Jurkat, Clone E6-1 (cell line): Measurements from ENCODE around the gene JMY. TPM values are rescaled to one million over a fixed set of nuclear protein-coding genes. Genes with fewer than 3 reads are reported as not detected.
A peak's percentile ranks its signal among the peaks of the same experiment; 100 is the strongest.

Source experiments
- DNase-seq: peaks from one replicate; pipeline ENCODE4 v3.0.0-alpha.2; 2011; ENCODE audit warnings: low read depth, low spot score
- H3K4me3 ChIP-seq: 2 replicates; pipeline ENCODE4 v1.5.1; 2011; ENCODE audit warnings: mild to moderate bottlenecking, low read length, control low read depth, moderate library complexity
- polyA plus RNA-seq: library from polyadenylated mRNA; unstranded; fragments of >200 nt; gene quantifications from one replicate; pipeline ENCODE4 v1.2.1, GENCODE V29; 2012; ENCODE audit warnings: missing spikeins; ENCODE audit not compliant: insufficient read length, insufficient read depth

Gene JMY, protein sequence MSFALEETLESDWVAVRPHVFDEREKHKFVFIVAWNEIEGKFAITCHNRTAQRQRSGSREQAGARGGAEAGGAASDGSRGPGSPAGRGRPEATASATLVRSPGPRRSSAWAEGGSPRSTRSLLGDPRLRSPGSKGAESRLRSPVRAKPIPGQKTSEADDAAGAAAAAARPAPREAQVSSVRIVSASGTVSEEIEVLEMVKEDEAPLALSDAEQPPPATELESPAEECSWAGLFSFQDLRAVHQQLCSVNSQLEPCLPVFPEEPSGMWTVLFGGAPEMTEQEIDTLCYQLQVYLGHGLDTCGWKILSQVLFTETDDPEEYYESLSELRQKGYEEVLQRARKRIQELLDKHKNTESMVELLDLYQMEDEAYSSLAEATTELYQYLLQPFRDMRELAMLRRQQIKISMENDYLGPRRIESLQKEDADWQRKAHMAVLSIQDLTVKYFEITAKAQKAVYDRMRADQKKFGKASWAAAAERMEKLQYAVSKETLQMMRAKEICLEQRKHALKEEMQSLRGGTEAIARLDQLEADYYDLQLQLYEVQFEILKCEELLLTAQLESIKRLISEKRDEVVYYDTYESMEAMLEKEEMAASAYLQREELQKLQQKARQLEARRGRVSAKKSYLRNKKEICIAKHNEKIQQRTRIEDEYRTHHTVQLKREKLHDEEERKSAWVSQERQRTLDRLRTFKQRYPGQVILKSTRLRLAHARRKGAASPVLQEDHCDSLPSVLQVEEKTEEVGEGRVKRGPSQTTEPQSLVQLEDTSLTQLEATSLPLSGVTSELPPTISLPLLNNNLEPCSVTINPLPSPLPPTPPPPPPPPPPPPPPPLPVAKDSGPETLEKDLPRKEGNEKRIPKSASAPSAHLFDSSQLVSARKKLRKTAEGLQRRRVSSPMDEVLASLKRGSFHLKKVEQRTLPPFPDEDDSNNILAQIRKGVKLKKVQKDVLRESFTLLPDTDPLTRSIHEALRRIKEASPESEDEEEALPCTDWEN
- 4.9 TPM for polyA plus RNA-seq

DNA sequence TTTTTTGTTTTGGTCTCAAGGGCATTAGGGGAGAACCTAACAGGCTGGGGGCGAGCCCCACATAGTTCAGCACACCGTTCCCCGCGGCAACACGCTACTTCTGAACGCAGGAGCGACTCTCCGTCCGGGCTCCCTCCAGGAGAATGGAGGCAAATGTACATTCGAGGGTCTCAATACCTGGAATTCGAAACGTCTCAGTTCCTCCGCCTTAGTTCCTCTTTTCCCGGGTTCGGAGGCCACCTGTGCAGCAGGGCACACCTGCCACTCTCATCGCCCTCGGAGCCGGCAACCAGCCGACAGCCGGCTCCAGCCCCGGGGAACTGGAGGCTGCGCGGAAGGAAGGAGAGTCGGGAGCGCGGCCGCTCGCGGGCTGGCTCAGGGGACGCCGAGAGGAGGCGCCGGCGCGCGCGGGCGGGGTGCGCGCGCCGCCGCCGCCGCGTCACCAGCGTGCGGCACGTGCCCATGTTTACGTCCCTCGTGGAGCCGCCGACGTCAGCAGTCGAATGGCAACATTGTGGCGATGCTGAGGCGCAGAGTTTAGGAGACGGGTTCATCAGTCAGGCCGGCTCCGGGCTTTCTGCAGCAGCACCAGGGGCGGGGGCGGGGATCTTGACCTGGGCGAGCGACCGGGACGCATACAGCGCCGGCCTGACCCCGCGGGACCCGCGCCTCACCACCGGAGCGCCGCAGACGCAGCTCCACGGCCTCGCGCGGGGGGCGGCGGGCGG lies at the start of gene JMY:
TSS of gene JMY (plus strand) at position 498 of the 728 bp plus-strand sequence. CDS start 520 bp downstream, outside the sequence.
- H3K4me3 ChIP-seq: peak within 1 kb of the TSS; percentile 88
- peak; percentile 64 for DNase-seq

DNA sequence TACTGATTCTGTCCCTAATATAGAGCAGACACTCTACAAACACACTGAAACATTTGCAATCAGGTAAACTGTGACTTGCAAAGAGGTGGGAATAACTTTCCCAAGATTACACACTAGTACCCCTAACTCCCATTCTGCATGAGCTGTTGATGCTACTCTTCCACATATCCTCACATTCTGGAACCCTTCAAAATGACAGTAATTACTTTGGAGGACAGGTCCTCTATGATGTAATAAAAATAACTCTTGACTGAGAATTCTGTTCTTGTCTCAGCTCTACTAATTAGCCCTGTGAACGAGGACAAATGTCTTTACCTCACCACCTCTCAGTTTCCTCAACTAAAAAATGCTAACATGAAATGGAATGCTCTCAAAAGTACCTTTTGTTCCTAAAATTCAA lies 49.5 kb upstream of the JMY start:
- H3K4me3 ChIP-seq: no peak overlapping the region
- DNase-seq: no peak

DNA sequence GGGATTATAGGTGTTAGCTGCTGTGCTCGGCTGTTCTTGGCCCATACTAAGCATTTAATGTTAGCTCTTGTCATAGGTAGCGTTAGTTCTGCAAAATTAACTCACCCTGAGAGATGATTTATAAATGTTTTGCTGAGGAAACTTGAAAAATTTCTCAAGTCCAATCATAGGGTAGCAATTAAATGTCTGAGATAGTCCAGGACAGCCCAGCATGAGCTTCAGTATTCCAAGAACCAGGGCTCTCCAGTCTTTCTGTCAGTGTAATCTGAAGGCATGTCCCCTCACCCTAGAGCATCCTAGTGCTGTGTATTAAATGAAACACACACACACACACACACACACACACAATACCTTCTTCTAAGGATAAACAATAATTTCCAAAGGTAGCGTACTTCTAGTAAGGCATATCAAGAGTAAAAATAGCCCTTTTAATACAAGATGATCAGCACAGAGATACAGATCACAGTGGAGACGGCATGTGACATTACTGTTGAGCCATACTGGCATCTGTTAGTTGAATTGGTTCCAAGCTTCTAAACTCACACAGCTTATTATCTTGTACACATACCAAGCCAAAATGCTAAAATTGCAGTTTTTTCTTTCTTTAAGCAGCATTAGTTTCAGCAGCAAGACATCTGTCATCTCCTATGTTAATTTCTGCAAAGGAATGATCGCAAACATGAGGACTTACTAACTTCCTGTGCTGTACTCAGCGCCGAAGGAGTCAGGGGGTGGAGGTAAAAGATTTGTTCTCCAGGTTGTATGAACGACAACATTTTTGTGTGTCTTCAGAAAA lies 46.3 kb upstream of the JMY start:
- DNase-seq: no peak
- H3K4me3 ChIP-seq: no peak overlapping the region

DNA sequence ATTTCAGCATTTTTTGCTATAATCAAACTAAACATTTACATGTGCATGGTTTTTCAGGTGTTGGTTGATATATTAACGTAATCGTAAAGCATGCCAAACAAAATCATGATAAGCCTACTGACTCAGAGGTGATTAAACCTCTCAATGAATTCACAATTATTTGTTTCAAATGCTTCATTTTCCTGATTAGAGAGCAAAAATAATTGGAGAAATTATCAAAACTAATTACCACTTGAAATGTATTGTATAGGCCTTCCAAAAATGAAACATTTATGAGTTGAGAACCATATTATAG lies 45.7 kb upstream of the JMY start:
- DNase-seq: no peak

DNA sequence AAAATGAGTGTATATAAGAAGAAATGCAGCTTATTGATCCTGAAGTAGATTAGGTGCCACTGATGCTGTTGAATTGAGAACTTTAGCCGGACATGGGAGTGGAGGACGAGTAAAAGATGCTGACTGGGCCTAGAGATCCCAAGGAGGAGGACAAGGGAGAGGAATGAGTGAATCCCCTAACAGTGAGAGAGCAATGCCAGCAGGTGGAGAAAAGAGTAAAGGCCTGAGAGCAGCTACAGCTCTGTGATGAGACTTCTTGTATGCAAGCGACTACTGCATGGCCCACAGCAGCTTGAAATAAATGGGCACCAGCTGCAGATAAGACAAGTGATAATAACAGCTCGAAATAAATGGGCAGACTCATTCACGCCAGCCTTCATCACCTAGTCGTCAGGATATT lies 44.5 kb upstream of the JMY start:
- H3K4me3 ChIP-seq: no peak overlapping the region
- no peak for DNase-seq

More for the DNA sequence above, 45.7 kb upstream of the JMY start:
- no peak overlapping the region for H3K4me3 ChIP-seq

DNA sequence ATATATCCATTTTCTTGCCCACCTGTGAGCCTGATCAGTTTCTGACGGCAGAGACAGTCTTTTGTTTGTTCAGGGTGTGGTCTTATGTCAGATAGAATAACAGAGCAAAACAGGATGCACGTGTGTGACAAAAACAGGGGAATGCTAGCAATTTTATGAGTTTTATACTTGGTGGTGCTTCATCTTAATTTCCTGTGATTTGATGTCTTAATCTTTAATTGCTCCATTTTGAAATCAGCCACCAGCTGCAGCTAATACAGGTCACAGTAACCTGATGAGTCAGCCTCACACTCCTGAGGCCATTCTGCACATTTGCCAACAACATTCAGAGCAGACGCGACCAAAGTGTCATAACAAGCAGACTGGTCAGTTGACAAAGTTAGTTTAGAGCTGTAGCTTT lies 42.3 kb upstream of the JMY start:
- no peak for DNase-seq

DNA sequence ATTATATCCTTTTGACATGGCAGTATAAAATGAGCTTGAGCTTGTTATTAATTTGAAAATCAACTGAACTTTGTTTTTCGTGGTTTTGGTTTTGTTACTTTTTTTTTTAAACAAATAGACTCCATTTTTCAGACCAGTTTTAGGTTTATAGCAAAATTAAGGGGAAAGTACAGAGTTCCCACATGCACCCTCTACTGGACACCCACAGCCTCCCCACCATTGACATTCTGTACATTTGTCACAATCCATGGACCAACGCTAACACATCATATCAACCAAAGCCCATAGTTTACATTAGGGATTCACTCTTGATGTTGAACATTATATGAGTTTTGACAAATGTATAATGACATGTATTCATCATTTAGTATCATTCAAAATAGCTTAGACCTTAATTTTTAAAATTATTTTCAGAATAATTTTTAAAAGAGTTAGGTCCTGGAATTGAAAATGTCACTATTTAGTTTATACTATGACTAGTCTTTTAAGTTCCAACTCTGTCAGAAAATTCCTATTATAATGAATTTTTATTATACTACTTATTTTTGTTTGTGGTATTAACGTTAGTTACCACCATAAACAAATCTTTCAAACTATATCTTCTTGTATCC lies 35.3 kb upstream of the JMY start:
- DNase-seq: peak; percentile 11

More for the DNA sequence above, 42.3 kb upstream of the JMY start:
- H3K4me3 ChIP-seq: no peak overlapping the region

DNA sequence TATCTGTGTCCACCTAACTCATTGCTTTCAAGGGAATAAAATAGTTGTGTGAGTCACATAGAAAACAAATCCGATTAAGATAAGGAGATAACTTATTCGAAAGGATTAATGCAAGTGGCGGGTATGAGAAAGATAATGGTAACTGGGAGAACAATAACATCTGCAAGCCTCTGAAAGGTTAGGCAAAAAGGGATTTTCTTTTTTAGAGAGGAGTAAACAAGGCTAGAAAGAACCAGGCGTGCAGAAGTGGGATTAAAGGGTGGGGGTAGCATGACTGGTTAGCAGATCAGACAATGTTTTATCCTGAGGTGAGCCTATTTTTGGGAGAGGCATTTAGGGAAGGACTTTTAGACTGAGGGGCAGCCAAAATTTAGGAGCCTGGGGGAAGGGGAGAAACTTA lies 34.7 kb upstream of the JMY start:
- H3K4me3 ChIP-seq: no peak overlapping the region
- no peak for DNase-seq

More for the DNA sequence above, 35.3 kb upstream of the JMY start:
- H3K4me3 ChIP-seq: no peak overlapping the region

DNA sequence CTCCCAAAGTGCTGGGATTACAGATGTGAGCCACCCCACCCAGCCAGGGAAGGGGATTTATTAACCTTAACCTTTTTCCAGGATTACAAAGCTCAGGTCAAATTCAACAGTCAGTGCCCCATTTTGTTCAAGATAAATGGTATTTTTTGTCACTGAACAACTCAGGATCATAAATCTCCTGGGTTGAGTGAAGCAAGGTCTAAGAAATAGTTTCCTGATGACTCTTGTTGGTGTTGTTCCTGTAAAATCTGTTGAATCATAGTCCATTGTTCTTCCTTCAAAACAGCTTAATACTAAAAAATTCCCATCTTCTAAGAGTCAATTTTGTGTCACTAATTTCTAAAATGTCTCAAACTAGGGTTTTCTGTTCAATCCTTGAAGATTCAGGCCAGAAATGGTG lies 33.9 kb upstream of the JMY start:
- DNase-seq: no peak
- H3K4me3 ChIP-seq: no peak overlapping the region

DNA sequence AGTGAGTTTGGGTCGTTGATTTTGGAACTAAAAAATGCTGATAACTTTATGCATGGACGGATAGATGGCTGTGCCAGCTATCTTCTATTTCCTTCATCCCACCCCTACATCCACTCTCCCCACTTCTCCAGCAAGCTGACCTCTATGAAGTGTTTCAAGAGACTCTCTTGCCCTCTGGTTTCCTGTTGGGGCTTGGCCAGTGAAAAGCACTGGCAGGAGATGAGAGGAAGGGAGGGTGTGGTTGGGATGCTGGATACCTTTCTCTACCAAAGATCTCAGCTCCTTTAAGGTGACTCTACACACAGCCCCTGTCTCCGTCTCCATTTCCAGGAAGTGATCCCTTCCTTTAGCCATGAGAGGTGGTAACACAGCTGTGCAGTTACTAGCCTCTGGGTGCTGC lies 30.0 kb upstream of the JMY start:
- no peak for DNase-seq

DNA sequence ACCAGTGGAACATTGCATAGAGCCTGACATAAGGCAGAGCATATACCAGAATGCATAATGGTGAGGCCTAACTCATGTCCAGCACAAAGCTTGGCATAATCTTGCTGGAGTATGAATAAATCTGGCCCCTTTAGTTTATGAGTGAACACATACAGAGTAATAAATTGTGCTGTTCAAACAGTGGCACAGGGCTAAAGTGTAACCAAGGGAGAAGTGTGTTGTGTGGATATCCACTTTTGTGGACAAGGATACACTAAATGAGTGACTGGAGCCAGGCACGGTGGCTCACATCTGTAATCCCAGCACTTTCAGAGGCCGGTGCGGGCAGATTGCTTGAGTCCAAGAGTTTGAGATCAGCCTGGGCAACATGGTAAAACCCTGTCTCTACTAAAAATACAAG lies 29.4 kb upstream of the JMY start:
- no peak overlapping the region for H3K4me3 ChIP-seq
- DNase-seq: no peak

More for the DNA sequence above, 30.0 kb upstream of the JMY start:
- no peak overlapping the region for H3K4me3 ChIP-seq

DNA sequence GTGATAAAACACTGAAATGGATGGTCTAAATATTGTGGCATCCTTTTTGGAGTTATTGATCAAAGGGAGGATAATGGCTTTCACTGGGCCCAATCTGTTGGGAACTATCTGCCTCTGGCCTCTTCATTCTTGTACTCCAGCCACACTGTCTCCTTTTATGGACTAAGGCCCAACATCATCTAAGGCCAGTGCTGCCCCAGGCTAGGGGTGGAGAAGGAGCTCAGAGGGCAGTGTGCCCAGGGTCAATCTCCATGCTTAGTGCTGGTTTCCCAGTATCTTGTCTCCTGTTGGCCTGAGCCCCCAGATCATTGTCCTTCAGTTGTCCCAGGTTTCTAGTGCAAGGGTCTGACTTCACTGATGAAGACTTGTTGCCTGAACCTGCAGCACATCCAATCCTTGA lies 26.4 kb upstream of the JMY start:
- H3K4me3 ChIP-seq: no peak overlapping the region
- no peak for DNase-seq

DNA sequence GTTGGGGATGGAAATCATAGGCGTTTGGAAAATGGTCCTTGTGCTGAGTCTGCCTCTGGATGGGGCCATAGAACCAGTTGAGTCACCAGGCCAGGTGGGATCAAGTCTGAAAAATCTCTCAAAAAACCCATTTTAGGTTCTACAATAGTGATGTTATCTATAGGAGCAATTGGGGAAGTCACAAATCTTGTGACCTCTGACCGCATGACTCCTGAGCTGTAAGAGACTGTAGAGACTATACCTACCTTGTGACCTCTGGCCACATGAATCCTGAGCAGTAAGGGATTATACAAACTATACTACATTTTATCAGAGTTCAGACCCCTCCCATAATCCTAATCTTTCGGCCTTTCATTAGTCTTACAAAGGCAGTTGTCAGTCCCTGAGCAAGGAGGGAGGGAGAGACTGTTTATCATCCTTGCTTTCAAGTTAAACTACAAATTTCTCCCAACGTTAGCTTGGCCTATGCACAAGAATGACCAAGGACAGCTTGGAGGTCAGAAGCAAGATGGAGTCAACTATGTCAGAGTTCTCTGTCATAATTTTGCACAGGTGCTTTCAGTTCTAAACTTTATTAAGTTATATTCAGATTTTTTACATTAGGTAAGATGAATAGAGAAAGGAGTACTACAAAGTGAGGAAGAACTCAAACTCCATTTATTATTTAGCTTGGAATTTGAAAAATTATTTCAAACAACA lies 11.5 kb upstream of the JMY start:
- no peak for DNase-seq
- no peak overlapping the region for H3K4me3 ChIP-seq

DNA sequence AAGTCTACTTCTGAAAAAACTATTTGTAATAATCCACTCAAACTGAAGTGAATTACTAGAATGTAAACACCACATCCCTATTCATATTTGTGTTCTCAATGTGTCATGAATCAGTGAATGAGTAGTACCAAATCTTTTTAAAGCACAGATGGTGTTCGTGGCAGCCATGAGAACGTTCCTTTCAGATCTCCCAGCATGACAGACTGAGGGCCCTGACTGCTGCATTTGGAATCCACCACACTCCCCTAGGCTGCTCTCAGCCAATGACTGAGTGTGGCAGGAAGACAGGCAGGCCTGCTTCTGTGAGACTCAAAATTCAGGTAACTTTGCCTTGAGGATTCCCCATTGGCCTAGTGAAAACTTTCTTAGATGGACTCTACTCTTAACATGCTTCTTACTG lies 10.9 kb upstream of the JMY start:
- DNase-seq: no peak
- H3K4me3 ChIP-seq: no peak overlapping the region

DNA sequence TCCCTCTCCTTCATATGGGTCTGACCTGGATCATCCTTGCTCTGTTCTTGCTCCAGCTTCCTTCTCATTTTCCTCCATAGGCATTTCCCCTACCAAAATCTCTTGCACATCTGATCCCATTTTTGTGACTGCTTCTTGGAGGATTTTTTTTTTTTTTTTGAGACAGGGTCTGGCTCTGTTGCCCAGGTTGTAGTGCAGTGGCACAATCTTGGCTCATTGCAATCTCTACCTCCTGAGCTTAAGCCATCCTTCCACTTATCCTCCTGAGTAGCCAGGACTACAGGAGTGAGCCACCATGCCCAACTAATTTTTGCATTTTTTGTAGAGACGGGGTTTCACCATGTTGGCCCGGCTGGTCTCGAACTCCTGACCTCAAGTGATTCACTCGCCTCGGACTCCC lies 10.5 kb upstream of the JMY start:
- H3K4me3 ChIP-seq: no peak overlapping the region
- DNase-seq: no peak

DNA sequence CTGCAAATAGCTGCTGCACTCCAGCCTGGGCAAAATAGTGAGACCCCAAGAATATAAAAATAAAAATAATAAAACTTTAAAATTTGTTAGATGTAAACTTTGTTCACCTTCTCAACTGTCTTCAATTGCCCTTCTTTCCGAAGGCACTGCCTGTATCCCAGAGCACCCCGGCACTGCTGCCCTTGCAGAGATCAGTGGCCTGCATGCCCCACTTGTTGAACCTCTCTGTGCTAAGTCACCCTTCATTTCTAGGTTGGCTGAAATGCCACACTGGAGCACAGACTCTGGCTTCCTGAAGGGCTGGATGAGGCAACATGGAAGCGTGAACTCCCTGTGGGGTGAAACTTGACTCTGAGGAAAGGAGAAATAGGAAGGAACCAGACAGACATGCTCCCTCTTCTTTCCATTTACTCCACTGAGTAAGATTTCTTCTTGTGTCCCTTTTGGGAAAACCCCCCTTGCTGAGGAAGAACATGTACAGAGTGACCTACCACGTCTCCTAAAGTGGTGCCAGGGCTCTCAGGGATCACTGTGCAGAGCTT lies 8.4 kb upstream of the JMY start:
- no peak for DNase-seq
- H3K4me3 ChIP-seq: no peak overlapping the region

DNA sequence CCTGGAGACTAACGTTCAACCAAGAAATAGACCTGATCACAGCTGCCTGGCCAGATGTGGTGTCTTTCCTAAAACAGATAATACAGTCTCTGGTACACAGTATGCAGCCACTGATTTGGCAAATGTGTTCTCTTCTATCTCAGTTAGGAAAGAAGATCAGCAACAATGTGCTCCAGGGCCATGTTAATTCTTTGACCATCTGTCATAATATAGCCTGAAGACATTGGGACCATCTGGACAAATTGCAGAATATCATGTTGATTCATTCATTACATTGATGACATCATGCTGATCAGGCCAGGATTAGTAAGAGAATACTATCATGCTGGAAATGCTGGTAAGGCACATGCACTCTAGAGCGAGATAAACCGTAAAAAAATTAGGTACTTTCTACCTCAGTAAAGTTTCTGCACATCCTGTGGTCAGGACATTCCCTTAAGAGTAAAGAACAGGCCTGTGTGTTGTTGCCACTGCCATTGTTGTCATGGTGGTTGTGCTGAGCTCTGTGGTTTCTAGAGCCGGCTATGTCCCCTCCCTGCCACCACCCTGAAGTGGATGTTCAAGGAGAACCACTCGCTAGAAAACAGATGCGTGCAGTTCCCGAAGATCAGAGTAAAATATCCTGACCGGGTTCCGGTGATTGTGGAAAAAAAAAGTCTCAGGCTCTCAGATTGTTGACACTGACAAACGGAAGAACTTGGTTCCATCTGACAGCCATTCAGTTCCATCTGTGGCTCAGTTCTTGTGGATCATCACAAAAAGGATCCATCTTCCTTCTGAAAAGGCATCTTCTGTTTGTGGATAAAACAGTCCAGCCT lies 6.4 kb upstream of the JMY start:
- DNase-seq: peak; percentile 21

More for the DNA sequence above, 6.4 kb upstream of the JMY start:
- no peak overlapping the region for H3K4me3 ChIP-seq
